NCI-H524 treated with DMSO at 0.1 percent for 48 hours (cell line): ENCODE data around the gene SUSD1.

Experiments used
- DNase-seq: peaks from one replicate; lab custom pipeline; 2025; lab: John Stamatoyannopoulos, UW

The SUSD1 gene

GRCh38 chr9:112038017-112038408 is 137.1 kb downstream of the SUSD1 start:
- DNase-seq: no peak

DNA sequence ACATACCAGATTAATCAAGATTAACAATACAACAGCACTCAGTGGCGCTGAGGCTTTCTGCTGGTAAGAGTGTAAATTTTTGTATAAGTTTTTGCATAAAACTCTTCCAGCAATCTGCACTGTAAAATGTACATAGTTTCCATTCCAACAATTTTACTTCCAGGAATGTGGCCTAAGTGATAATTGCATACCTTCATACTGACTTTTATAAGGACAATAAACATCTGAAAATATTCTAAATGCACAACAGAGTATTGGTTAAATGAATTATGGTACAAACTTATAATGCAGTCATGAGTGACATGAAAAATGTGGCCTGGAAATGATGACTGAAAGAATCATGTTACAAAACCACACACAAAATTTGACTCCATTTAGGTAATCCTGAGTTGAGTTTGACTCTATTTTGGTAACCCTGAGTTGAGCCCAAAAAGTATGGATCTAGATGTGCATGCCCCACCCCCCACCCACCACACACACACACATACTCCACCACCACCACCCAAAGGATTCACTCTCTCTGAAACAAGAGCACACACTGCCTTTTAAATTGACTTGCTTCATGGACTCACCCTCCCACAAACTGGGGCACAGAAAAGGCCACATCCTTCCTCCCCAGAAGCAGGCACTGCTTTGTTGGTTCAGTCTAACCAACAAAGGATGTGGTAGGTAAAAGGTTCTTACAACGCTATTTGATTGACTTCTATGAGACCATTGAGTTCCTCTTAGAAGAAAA is 137.6 kb downstream of the SUSD1 start:
- DNase-seq: no peak

GRCh38 chr9:112035166-112035826 is 139.8 kb downstream of the SUSD1 start:
- no peak for DNase-seq

DNA sequence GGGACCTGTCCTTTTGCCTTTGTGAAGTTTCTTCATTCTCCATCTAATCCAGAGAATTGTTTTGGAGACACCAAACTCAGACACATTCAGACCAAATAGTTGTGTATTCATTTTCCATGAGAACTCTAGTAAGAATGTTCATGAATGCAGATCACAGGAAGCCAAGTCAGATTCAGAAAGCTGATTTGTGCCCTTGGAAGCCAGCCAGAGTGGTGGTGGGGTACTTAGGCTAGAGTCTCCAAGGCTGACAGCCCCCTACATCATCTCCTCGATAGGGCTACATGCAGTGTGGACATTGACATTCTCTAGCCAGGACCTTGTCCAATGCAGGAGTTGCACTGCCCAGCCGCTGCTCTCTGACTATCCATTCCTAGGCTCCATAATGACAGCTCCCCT is 140.9 kb downstream of the SUSD1 start:
- no peak for DNase-seq

DNA sequence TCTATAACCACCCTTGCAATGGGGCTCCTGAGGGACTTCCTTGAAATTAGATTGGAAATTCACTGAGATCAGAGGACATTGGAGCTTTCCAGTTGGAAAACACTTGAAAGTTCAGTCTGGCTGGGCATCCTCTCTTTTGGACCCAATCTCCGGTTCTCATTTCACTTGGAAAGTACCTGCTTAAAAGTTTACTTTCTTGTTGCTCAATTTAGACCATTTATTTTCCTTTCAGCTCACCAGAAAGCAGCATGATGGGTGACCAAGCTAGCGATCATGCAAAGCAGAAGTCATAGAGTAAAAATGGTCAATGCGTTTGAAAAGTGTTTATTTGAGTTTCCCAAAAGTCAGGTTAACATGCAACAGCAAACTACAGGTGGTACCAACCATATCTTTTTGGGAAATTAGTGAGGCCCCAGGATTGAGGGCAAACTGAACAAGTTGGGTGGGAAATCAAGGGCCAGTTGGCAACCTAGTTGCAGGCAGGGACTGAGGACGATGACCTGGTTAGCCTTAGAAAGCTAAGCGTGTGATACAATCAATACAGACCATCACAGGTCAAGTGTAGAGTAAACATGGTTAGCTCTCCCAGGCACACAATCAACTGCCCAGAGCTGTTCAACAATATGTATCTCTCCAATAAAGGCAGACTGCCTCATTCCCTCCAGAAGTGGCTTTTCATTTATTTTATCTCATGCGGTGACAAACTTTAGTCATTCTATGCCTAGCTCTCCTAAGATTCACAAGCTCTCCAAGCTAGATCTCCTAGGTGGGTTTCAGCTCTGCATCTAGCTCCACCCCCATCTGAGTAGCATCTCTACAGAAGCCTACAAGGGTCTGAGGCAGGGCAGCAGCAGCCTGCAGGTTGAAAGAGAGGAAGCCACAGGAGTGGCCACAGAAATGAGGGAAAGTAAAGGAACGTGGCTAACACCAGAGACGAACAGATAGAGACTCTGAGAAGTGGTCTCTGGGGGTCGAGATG is 141.6 kb downstream of the SUSD1 start:
- no peak for DNase-seq

- DNase-seq: no peak
Observed at GRCh38 chr9:112032743-112033142, 142.4 kb downstream of the SUSD1 start.

DNA sequence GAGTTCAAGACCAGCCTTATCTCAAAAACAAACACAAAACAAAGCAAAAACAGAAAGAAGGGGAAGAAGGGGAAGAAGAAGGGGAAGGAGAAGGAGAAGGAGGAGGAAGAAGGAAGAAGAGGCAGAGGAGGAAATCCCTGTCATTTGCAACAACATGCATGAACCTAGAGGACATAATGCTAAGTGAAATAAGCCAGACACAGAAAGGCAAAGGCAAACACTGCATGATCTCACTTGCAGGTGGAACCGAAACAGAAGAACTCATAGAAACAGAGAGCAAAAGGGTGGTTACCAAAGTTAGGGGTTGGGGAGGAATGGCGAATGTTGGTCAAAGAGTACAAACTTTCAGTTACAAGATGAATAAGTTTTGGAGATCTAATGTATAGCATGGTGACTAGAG is 143.1 kb downstream of the SUSD1 start:
- no peak for DNase-seq

DNA sequence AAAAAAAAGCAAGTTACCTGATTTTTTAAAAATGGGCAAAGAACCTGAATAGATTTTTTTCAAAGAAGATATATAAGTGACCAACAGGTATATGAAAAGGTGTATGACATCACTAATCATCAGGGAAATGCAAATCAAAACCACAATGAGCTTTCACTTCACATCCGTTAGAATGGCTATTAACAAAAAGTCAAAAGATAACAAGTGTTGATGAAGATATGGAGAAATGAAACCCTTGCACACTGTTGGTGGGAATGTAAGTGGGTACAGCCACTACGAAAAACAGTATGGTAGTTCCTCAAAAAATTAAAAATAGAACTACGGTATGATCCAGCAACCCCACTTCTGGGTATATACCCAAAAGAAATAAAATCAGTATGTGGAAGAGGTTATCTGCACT is 143.7 kb downstream of the SUSD1 start:
- DNase-seq: no peak

DNA sequence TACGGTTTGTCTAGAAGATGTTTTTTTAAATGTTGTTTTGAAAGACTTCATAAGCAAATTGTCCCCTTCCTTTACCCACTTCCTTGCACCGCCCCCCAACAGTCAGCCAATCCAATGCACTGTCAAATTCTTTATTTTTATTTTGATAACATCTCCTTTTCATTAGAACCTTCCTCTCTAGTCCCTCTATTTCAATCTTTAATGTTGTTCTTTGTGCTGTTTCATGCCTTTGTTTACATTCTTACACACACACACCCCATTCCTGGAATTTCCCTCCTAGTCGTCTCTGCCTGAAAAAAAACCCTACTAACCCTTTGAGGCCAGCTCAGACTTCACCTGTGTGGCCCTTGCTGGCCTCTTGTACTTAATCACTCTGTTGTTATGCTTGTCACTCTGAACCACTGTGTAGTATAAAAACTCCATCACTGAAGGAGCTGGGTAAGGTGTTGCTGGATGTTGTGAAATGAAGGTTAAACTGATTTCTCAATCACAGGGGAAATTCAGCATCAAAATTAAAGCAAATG is 145.1 kb downstream of the SUSD1 start:
- DNase-seq: no peak

DNA sequence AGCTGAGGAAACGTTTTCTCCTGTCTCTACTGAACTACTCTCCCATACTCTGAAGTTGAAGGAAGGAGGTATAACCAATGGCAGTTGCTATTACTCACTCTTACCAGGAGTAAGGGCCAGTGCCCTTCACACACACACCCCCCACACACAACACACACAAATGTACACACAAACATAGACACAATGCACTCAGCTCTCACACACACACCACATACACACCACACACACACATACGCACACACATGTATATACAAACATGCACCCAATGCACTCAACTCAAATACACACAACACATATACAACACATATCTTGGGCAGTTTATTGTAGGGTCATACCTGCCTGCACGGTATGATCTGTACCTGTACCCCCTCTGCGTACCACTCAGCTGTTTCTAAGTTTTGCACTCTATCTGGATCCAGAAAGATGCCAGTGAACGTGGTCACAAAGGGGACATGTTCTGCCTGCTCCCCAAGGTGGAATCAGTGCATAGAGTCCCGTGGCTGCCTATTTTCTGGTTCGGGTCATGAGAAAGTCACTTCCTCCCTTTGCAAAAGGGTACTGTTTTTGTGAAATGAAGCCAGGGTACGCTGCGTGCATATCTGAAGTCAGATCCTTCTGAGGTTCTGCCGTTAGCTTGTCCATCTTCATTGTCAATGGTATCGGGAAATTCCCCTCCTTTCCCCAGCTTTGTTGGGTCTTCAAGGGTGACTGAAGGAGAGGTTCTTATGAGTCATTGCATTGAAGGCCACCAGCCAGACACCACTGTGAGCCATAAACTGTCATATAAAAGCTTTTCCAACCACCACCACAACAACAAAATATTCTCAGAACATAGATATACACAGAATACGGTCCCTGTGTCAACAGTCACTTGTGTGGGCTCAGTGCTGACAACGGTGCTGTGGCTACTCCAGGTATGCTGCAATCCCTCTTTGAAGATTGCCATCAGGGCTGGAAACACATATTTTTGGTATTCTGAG is 146.6 kb downstream of the SUSD1 start:
- DNase-seq: no peak

- no peak for DNase-seq
Observed at GRCh38 chr9:112025850-112026249, 149.2 kb downstream of the SUSD1 start.

DNA sequence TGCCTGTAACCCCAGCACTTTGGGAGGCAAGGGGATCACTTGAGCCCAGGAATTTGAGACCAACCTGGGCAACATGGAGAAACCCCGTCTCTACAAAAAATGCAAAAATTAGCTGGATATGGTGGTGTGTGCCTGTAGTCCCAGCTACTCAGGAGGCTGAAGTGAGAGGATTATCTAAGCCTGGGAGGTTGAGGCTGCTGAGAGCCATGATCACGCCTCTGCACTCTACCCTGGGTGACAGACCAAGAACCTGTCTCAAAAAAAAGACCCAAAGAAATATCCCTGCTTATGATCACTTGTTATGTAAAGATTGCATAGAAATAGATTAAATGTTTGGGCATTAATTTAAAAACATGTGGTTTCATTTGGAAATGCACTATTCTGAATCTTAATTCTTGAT is 153.4 kb downstream of the SUSD1 start:
- no peak for DNase-seq

DNA sequence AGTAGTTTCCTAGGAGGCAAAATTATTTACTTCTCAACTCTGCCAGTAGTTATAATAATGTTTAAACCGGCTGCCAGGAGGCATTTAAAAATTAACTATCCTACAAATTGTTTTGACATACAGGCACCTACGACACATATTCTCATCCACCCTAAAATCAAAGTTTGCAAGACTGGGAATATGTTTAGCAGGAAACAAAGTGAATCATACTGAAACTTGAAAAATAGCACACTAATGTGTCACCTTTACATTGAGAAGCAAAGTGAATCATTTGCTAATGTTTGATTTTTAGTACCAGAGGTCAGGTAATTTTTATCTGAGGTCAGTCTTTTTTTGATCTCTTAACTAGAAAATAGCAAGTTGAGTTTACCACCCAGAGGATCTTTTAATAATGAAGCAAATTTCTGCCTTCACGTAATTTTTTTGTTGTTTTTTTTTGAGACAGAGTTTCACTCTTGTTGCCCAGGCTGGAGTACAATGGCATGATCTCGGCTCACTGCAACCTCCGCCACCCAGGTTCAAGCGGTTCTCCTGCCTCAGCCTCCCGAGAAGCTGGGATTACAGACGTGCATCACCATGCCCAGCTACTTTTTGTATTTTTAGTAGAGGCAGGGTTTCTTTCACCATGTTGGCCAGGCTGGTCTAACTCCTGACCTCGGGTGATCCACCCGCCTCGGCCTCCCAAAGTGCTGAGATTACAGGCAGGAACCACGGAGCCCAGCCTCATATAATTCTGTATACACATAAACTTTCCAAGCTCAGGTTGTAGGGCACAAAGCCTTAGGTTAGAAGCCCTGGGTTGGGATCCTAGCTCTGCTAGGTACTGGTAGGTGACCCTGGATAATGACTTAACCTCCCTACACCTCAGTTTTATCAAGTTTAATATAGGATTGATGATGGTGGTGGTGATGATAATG is 154.2 kb downstream of the SUSD1 start:
- no peak for DNase-seq

DNA sequence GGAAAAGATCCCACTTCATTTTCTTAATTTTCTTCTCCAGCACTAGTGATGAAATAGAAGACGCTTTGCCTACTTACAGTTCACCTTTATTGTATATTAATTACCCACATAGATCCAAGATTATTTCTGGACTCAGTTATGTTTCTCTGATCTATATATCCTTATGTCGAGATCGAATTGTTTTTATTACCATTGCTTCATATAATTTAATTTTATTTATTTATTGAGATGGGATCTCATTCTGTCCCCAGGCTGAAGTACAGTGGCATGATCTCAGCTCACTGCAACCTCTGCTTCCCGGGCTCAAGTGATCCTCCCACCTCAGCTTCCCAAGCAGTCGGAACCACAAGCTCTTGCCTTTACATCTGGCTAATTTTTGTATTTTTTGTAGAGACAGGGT is 157.2 kb downstream of the SUSD1 start:
- no peak for DNase-seq

- DNase-seq: no peak
Observed at GRCh38 chr9:112015736-112016135, 159.4 kb downstream of the SUSD1 start.

DNA sequence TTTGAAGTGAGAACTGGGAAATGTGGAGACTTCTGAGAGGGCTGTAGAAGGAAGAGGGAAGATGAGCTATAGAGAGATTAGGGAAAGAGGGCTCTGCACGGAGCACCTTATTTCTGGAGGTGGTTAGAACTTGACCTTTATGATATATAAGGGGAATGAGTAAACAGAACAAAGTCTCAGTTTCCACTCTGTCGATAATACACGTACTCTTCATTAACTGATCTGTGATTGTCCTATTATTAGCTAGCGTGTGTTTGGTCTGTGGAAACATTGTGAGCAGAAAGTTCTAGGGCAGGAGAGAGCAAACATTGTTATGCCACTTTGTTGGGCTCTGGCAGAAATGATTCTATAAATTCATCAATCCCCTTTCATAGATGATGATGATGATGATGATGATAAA is 159.9 kb downstream of the SUSD1 start:
- DNase-seq: no peak

- DNase-seq: no peak
Observed at GRCh38 chr9:112013266-112013665, 161.8 kb downstream of the SUSD1 start.

DNA sequence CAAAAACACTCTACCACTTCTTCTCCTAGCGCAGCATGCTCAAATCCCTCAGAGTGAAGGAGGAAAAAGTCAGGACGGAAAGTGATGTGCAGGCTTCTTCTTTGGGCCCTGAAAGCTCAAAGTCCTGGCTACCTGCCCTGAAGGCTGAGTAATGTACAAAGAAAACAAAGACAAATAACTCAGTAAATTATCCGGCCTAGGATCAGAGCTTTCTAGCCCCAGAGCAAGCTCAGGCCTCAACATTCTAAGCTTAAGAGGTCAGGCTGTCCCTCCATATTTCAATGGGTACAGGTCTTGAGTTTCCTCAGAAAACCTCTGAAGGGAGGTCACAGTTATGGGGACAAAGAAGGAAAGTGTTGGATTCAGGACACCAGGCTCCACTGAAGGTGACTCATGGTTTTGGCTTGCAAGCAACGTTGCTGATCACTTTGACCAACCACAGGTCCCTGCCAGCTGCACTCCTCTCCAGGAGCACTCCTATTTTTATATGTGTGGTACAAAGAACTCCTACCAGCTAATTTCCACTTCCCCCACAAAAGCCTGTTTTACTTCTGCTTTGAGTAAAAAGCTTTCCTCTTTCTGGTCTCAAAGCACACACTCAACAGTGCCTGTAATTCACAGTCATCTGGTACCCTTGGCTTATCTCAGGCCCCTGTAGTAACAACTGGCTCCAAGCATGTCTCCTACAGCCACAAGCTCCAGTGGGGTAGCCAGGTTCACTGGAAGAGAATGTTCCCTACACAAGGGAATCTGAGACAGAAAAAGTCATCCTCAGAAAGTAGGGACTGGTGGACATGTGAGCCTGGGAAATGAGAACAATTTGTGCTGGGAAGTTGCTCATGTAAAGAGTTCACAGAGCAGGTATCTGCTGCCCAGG is 162.8 kb downstream of the SUSD1 start:
- no peak for DNase-seq

- DNase-seq: no peak
Observed at GRCh38 chr9:112011051-112011620, 164.0 kb downstream of the SUSD1 start.
